ENCODE data around the gene ARL3. TPM values are rescaled to one million over a fixed set of nuclear protein-coding genes. Genes with fewer than 3 reads are reported as not detected.
"Not testable (repeated sequence)": the region's sequence is repeated elsewhere in the genome, so short reads cannot be mapped to it uniquely, and the experiment has no call there.

Gene ARL3
- total RNA-seq, 1 donor from 2014 or later, result 7.3 TPM

GRCh38 chr10:102721954-102722353 is 7.8 kb upstream of the ARL3 start:
- intact Hi-C loops (cut with DNase I), result no loop called here
- H3K4me3 ChIP-seq, result no peak overlapping the region
- ATAC-seq, result no peak
- no peaks in the 10 kb centered on the region for H3K9me3 ChIP-seq
- peaks cover 1% of the 10 kb centered on the region for H3K36me3 ChIP-seq
- TF ChIP-seq CTCF (IDR thresholded peaks at IDR 0.05), result no peak
- H3K4me1 ChIP-seq, result no peaks in the 10 kb centered on the region
- H3K27ac ChIP-seq, result no peak overlapping the region
- H3K27me3 ChIP-seq (ENCODE audit: low read depth), result no peaks in the 10 kb centered on the region
- no peak for DNase-seq

- Histone ChIP-seq H3K4me1 (no peaks in the 10 kb centered on the region), H3K27ac (no peak overlapping the region), H3K27me3 (ENCODE audit: low read depth) (no peaks in the 10 kb centered on the region), H3K36me3 (no peaks in the 10 kb centered on the region), H3K4me3 (no peak overlapping the region), H3K9me3 (no peaks in the 10 kb centered on the region)
- intact Hi-C loops (cut with DNase I), result no loop called here
- no peak for DNase-seq
- ATAC-seq, result no peak
- no peak for TF ChIP-seq CTCF (IDR thresholded peaks at IDR 0.05)
Measured at GRCh38 chr10:102720775-102721301, 6.6 kb upstream of the ARL3 start.

- no peaks in the 10 kb centered on the region for H3K27me3 ChIP-seq (ENCODE audit: low read depth)
- no peak overlapping the region for H3K27ac ChIP-seq
- TF ChIP-seq CTCF (IDR thresholded peaks at IDR 0.05), result no peak
- DNase-seq (no peak), ATAC-seq (no peak)
- intact Hi-C loops (cut with DNase I), result no loop called here
- H3K36me3 ChIP-seq, result no peaks in the 10 kb centered on the region
- no peak overlapping the region for H3K4me3 ChIP-seq
- H3K4me1 ChIP-seq, result peaks cover under 1% of the 10 kb centered on the region
- no peaks in the 10 kb centered on the region for H3K9me3 ChIP-seq
Measured at GRCh38 chr10:102720337-102720736, 6.1 kb upstream of the ARL3 start.

GRCh38 chr10:102718220-102718619 is 4.0 kb upstream of the ARL3 start:
- DNase-seq, result no peak
- H3K27ac ChIP-seq, result peak overlapping the region; percentile 11

GRCh38 chr10:102716900-102717565 is 2.8 kb upstream of the ARL3 start:
- H3K9me3 ChIP-seq; H3K27ac ChIP-seq; H3K27me3 ChIP-seq (ENCODE audit: low read depth); H3K4me3 ChIP-seq; H3K36me3 ChIP-seq; intact Hi-C loops (cut with DNase I); ATAC-seq; DNase-seq: not testable (repeated sequence)
- peaks cover 19% of the 10 kb centered on the region for H3K4me1 ChIP-seq

More at GRCh38 chr10:102718220-102718619, 4.0 kb upstream of the ARL3 start:
- Histone ChIP-seq H3K27me3 (ENCODE audit: low read depth) (no peaks in the 10 kb centered on the region), H3K9me3 (no peaks in the 10 kb centered on the region), H3K4me3 (no peak overlapping the region), H3K36me3 (no peaks in the 10 kb centered on the region), H3K4me1 (peaks cover 7% of the 10 kb centered on the region)
- intact Hi-C loops (cut with DNase I), result no loop called here
- ATAC-seq, result no peak
- no peak for TF ChIP-seq CTCF (IDR thresholded peaks at IDR 0.05)

GRCh38 chr10:102715880-102716279 is 1.7 kb upstream of the ARL3 start:
- H3K36me3 ChIP-seq, result no peaks in the 10 kb centered on the region
- no peak overlapping the region for H3K27ac ChIP-seq
- no peaks in the 10 kb centered on the region for H3K27me3 ChIP-seq (ENCODE audit: low read depth)
- no peak for DNase-seq
- no peak for ATAC-seq
- TF ChIP-seq CTCF (IDR thresholded peaks at IDR 0.05), result no peak
- intact Hi-C loops (cut with DNase I), result no loop called here
- H3K9me3 ChIP-seq, result no peaks in the 10 kb centered on the region
- H3K4me3 ChIP-seq, result no peak overlapping the region
- peaks cover 19% of the 10 kb centered on the region for H3K4me1 ChIP-seq
